ENCODE results near the gene FBXW4. TPM values are rescaled to one million over a fixed set of nuclear protein-coding genes. Genes with fewer than 3 reads are reported as not detected.

Gene FBXW4
- total and polyA plus RNA-seq, 2 of the 8 experiments (the other 6 are each of a cell fraction or from before 2014, with no cell fraction given): 29.0 to 32.8 TPM

- no peak for TF ChIP-seq USF2 (IDR thresholded peaks at IDR 0.05; ENCODE audit: low read length)
- no peak for TF ChIP-seq ATF3 (IDR thresholded peaks at IDR 0.05; ENCODE audit: insufficient read depth, low read depth, low read length)
- no peak for TF ChIP-seq KDM4A (IDR thresholded peaks at IDR 0.05; ENCODE audit: low read depth, low read length, severe bottlenecking)
- TF ChIP-seq BACH1 (IDR thresholded peaks at IDR 0.05; ENCODE audit: low read length): no peak
- TF ChIP-seq KDM5A (IDR thresholded peaks at IDR 0.05; ENCODE audit: low read length): no peak
- TF ChIP-seq GTF2F1 (IDR thresholded peaks at IDR 0.05; ENCODE audit: borderline replicate concordance, low read depth, low read length): no peak
- TF ChIP-seq SP2 (IDR thresholded peaks at IDR 0.05; ENCODE audit: low read length): no peak
- no peak for TF ChIP-seq RNF2 (IDR thresholded peaks at IDR 0.05; ENCODE audit: borderline replicate concordance, low read depth, low read length, missing control alignments, poor library complexity, severe bottlenecking)
- no peak for TF ChIP-seq CBX5 (IDR thresholded peaks at IDR 0.05; ENCODE audit: low read depth, low read length)
- TF ChIP-seq SP4 (IDR thresholded peaks at IDR 0.05; ENCODE audit: low read length): no peak
- TF ChIP-seq RFX5 (IDR thresholded peaks at IDR 0.05; ENCODE audit: borderline replicate concordance, low read depth, low read length): no peak
- no peak for TF ChIP-seq HDAC6 (IDR thresholded peaks at IDR 0.05; ENCODE audit: low read depth, low read length)
- TF ChIP-seq ATF2 (IDR thresholded peaks at IDR 0.05; ENCODE audit: low read length): no peak
- TF ChIP-seq TCF12 (IDR thresholded peaks at IDR 0.05; ENCODE audit: low read depth, low read length): peak; percentile 90
- peak; percentile 1 for TF ChIP-seq EZH2 (IDR thresholded peaks at IDR 0.05; ENCODE audit: low read depth, low read length, severe bottlenecking)
- TF ChIP-seq TEAD4 (IDR thresholded peaks at IDR 0.05; ENCODE audit: low read depth, low read length): 0 out of 2 replicates have a peak, but pooled peaks have one; percentile 11
- 0 out of 2 replicates have a peak, but pooled peaks have one; percentile 48 for TF ChIP-seq EGR1 (IDR thresholded peaks at IDR 0.05; ENCODE audit: borderline replicate concordance, low read depth, low read length)
- TF ChIP-seq CBX8 (IDR thresholded peaks at IDR 0.05; ENCODE audit: borderline replicate concordance, low read depth, low read length): no peak
- no peak for TF ChIP-seq KDM1A (IDR thresholded peaks at IDR 0.05; ENCODE audit: borderline replicate concordance, low read length)
- no peak for TF ChIP-seq BRCA1 (IDR thresholded peaks at IDR 0.05; ENCODE audit: low read depth, low read length)
- no peak for TF ChIP-seq PHF8 (conservative IDR thresholded peaks at IDR 0.05; ENCODE audit: low read depth, low read length)
- no peak for TF ChIP-seq RBBP5 (IDR thresholded peaks at IDR 0.05; ENCODE audit: borderline replicate concordance, low read depth, low read length)
Measured at GRCh38 chr10:101644002-101644401, 51.0 kb downstream of the FBXW4 start (continued).

Measured in H1 (cell line).